Measurements from ENCODE around the gene MTERF4.

DNA sequence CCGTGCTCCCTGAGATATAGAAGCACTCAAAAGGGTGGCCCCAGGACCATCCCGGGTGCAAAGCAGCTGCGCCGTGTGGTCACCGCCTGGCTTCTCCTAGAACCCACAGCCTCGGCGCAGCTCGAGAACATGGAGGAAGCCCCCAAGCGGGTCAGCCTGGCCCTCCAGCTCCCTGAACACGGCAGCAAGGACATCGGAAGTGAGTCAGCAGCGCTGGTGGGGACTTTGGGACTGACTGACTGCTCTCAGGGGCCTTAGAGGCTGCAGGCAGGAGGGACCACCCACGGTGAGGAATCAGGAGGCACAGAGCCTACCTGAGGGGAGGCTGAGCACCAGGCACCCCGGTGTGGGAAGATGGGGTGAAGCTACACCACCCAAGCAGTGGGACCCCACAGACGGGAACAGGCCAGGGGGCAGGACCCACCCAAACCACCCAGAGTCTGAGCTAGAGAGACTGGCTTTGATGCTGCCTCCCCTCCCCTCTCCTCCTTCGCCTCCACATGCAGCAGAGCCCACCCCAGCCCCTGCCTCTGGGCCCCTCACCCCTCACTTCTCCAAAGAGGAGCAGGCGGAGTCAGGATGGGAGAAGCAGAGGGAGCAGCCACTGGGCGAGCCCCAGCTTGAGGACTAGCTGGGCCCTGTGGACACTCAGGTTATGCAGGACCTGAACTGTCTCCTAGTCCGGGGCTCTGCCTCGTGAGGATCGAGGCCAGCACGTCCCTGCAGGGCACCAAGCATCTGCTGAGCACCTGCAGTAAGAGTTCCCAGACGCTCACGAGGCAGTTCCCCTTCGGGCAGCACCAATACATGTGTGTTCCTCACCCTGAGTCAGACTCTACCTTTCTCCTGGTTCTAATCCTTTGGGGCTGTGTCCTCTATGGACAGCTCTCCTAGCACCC is 28.7 kb downstream of the MTERF4 start:
- TF ChIP-seq, protein P1, sequence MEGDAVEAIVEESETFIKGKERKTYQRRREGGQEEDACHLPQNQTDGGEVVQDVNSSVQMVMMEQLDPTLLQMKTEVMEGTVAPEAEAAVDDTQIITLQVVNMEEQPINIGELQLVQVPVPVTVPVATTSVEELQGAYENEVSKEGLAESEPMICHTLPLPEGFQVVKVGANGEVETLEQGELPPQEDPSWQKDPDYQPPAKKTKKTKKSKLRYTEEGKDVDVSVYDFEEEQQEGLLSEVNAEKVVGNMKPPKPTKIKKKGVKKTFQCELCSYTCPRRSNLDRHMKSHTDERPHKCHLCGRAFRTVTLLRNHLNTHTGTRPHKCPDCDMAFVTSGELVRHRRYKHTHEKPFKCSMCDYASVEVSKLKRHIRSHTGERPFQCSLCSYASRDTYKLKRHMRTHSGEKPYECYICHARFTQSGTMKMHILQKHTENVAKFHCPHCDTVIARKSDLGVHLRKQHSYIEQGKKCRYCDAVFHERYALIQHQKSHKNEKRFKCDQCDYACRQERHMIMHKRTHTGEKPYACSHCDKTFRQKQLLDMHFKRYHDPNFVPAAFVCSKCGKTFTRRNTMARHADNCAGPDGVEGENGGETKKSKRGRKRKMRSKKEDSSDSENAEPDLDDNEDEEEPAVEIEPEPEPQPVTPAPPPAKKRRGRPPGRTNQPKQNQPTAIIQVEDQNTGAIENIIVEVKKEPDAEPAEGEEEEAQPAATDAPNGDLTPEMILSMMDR (IDR thresholded peaks at IDR 0.05; ENCODE audit: low read depth, low read length) = no peak
- TF ChIP-seq POLR2A (IDR thresholded peaks at IDR 0.05; ENCODE audit: extremely low read depth, insufficient read length) = no peak
- TF ChIP-seq MYC (IDR thresholded peaks at IDR 0.05; ENCODE audit: low read depth, low read length) = no peak
- TF ChIP-seq, protein P2, sequence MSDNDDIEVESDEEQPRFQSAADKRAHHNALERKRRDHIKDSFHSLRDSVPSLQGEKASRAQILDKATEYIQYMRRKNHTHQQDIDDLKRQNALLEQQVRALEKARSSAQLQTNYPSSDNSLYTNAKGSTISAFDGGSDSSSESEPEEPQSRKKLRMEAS (IDR thresholded peaks at IDR 0.05; ENCODE audit: low read depth, low read length) = no peak
